H9 (cell line): ENCODE results near the gene MAPK8. TPM values are rescaled to one million over a fixed set of nuclear protein-coding genes. Genes with fewer than 3 reads are reported as not detected.

Source experiments
- DNase-seq: peaks from one replicate; pipeline ENCODE4 v3.0.0-alpha.2; 2017
- H2AFZ ChIP-seq: one replicate; pipeline ENCODE4 v1.6.1; 2013; ENCODE audit warnings: mild to moderate bottlenecking, low read length, control low read depth, moderate library complexity
- H2AK5ac ChIP-seq: 2 replicates; pipeline ENCODE4 v1.6.1; 2013; ENCODE audit warnings: low read length, control low read depth, mixed read lengths; ENCODE audit not compliant: insufficient read length
- H2BK120ac ChIP-seq: one replicate; pipeline ENCODE4 v1.6.1; 2013; ENCODE audit warnings: low read depth, mild to moderate bottlenecking, low read length, control low read depth, inconsistent platforms; ENCODE audit not compliant: poor library complexity, severe bottlenecking
- H2BK12ac ChIP-seq: 2 replicates; pipeline ENCODE4 v1.6.1; 2013; ENCODE audit warnings: low read length, control low read depth, mixed read lengths, low read depth; ENCODE audit not compliant: insufficient read length
- H2BK15ac ChIP-seq: 2 replicates; pipeline ENCODE4 v1.6.1; 2013; ENCODE audit warnings: low read depth, low read length, control low read depth
- H2BK20ac ChIP-seq: one replicate; pipeline ENCODE4 v1.6.1; 2013; ENCODE audit warnings: low read depth, mild to moderate bottlenecking, low read length, control low read depth, inconsistent platforms; ENCODE audit not compliant: poor library complexity, severe bottlenecking
- H2BK5ac ChIP-seq: 2 replicates; pipeline ENCODE4 v1.6.1; 2013; ENCODE audit warnings: low read length, control low read depth, mixed read lengths; ENCODE audit not compliant: insufficient read length
- H3K14ac ChIP-seq: 2 replicates; pipeline ENCODE4 v1.6.1; 2013; ENCODE audit warnings: low read length, control low read depth; ENCODE audit not compliant: insufficient read depth
- H3K18ac ChIP-seq: 2 replicates; pipeline ENCODE4 v1.6.1; 2013; ENCODE audit warnings: low read depth, mild to moderate bottlenecking, mixed read lengths, low read length, control low read depth; ENCODE audit not compliant: insufficient read length
- H3K23ac ChIP-seq: 2 replicates; pipeline ENCODE4 v1.6.1; 2013; ENCODE audit warnings: low read length, control low read depth, mixed read lengths, low read depth; ENCODE audit not compliant: insufficient read length
- H3K23me2 ChIP-seq: 2 replicates; pipeline ENCODE4 v1.6.1; 2013; ENCODE audit warnings: low read depth, mild to moderate bottlenecking, mixed read lengths, low read length, control low read depth; ENCODE audit not compliant: insufficient read length, poor library complexity, severe bottlenecking
- H3K27ac ChIP-seq: 2 replicates; pipeline ENCODE4 v1.5.1; 2013; ENCODE audit warnings: low read length, control low read depth, mixed read lengths, low read depth; ENCODE audit not compliant: insufficient read length
- H3K27me3 ChIP-seq: 2 replicates; pipeline ENCODE4 v1.6.1; 2013; ENCODE audit warnings: low read length, control low read depth, inconsistent platforms; ENCODE audit not compliant: insufficient read depth
- H3K4ac ChIP-seq: 2 replicates; pipeline ENCODE4 v1.6.1; 2013; ENCODE audit warnings: low read depth, mild to moderate bottlenecking, control low read depth, inconsistent platforms, low read length, moderate library complexity
- H3K4me1 ChIP-seq: 2 replicates; pipeline ENCODE4 v1.6.1; 2013; ENCODE audit warnings: low read length, control low read depth, inconsistent platforms; ENCODE audit not compliant: insufficient read depth
- H3K4me2 ChIP-seq: 2 replicates; pipeline ENCODE4 v1.6.1; 2013; ENCODE audit warnings: low read length, control low read depth, mixed read lengths; ENCODE audit not compliant: insufficient read length, insufficient read depth
- H3K56ac ChIP-seq: 2 replicates; pipeline ENCODE4 v1.6.1; 2013; ENCODE audit warnings: low read depth, mild to moderate bottlenecking, mixed read lengths, low read length, control low read depth; ENCODE audit not compliant: insufficient read length
- H3K79me1 ChIP-seq: 2 replicates; pipeline ENCODE4 v1.6.1; 2013; ENCODE audit warnings: low read depth, mild to moderate bottlenecking, moderate library complexity, low read length, control low read depth, inconsistent platforms; ENCODE audit not compliant: insufficient read depth, poor library complexity, severe bottlenecking
- H3K79me2 ChIP-seq: 2 replicates; pipeline ENCODE4 v1.6.1; 2013; ENCODE audit warnings: low read length, control low read depth, inconsistent platforms; ENCODE audit not compliant: insufficient read depth
- H3K9ac ChIP-seq: 2 replicates; pipeline ENCODE4 v1.6.1; 2013; ENCODE audit warnings: low read length, control low read depth, mixed read lengths; ENCODE audit not compliant: insufficient read length; ENCODE audit errors: extremely low read depth
- H3K9me3 ChIP-seq: one replicate; pipeline ENCODE4 v1.6.1; 2013; ENCODE audit warnings: low read depth, low read length, inconsistent platforms; ENCODE audit not compliant: control insufficient read depth
- H3T11ph ChIP-seq: one replicate; pipeline ENCODE4 v1.6.1; 2013; ENCODE audit warnings: mild to moderate bottlenecking, low read length, control low read depth, inconsistent platforms
- H4K20me1 ChIP-seq: one replicate; pipeline ENCODE4 v1.6.1; 2013; ENCODE audit not compliant: control insufficient read depth, insufficient read length, insufficient read depth
- H4K5ac ChIP-seq: 2 replicates; pipeline ENCODE4 v1.6.1; 2013; ENCODE audit warnings: low read depth, mild to moderate bottlenecking, mixed read lengths, low read length, control low read depth; ENCODE audit not compliant: insufficient read length
- H4K8ac ChIP-seq: replicated peaks from 2 replicates; pipeline ENCODE4 v1.6.1; 2013; ENCODE audit warnings: low read length, control low read depth, mixed read lengths, low read depth; ENCODE audit not compliant: insufficient read length
- H4K91ac ChIP-seq: 2 replicates; pipeline ENCODE4 v1.6.1; 2013; ENCODE audit warnings: low read depth, mild to moderate bottlenecking, moderate library complexity, mixed read lengths, low read length, control low read depth; ENCODE audit not compliant: insufficient read length
- H3K27ac Mint-ChIP-seq, 3 experiments: 2 replicates in 2 of 3; 3 replicates in 1 of 3; pipeline ENCODE4 v1.8.0; 2020 to 2021; ENCODE audit warnings: mixed read lengths in 3 of 3, mild to moderate bottlenecking in 1 of 3, moderate library complexity in 1 of 3
- H3K27me3 Mint-ChIP-seq: 2 replicates; pipeline ENCODE4 v1.8.0; 2021; ENCODE audit warnings: low read depth, mild to moderate bottlenecking, moderate library complexity, mixed read lengths
- H3K36me3 Mint-ChIP-seq, 3 experiments: 2 replicates in 2 of 3; 3 replicates in 1 of 3; pipeline ENCODE4 v1.8.0; 2020 to 2021; ENCODE audit warnings: low read depth in 3 of 3, mixed read lengths in 3 of 3; ENCODE audit not compliant: insufficient read depth in 1 of 3
- H3K4me1 Mint-ChIP-seq, 2 experiments: 2 replicates each; pipeline ENCODE4 v1.8.0; 2020; ENCODE audit warnings: mixed read lengths in 2 of 2
- H3K4me3 Mint-ChIP-seq, 2 experiments: 2 replicates in 1 of 2; 3 replicates in 1 of 2; pipeline ENCODE4 v1.8.0; 2020 to 2021; ENCODE audit warnings: mild to moderate bottlenecking in 2 of 2, mixed read lengths in 2 of 2, moderate library complexity in 1 of 2
- H3K9me3 Mint-ChIP-seq, 2 experiments: 2 replicates in 1 of 2; 3 replicates in 1 of 2; pipeline ENCODE4 v1.8.0; 2020; ENCODE audit warnings: mild to moderate bottlenecking in 2 of 2, mixed read lengths in 2 of 2, moderate library complexity in 1 of 2
- CTCF ChIP-seq: fragments of 200-600 bp; sonication (generic); conservative IDR thresholded peaks from 3 replicates; pipeline ENCODE4 v1.8.0; 2021; ENCODE audit warnings: antibody characterized with exemption, mild to moderate bottlenecking
- WGBS: extraction: QIAGEN DNeasy Blood & Tissue Kit; methylation state at CpG from one replicate; pipeline ENCODE4 v1.1.7; 2013; ENCODE audit warnings: missing lambda C conversion rate, low lambda C conversion rate, mixed read lengths; ENCODE audit not compliant: insufficient read length; ENCODE audit errors: extremely low coverage; 5-methylcytosine and 5-hydroxymethylcytosine counted together
- total RNA-seq: library from RNA; stranded (reverse); gene quantifications from 2 replicates; pipeline ENCODE4 v1.2.1, GENCODE V29; 2021

Gene MAPK8
- total RNA-seq, 1 experiment from 2014 or later, result 52.0 TPM

DNA sequence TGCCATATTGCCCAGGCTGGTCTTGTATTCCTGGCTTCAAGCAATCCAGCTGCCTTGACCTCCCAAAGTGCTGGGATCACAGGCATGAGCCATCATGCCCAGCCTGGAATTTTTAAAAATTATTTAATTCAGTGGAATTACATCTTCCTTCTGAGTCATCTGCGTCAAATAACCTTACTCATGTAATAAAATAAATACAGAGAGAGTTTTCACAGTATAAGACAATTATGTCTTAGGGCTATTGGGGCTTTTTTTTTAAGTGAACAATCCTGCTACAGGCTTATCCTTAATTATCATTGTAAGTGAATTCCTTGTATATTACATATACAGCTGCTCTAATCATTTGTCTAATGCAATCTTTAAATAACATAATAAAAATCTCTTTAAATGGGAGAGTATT lies 108.3 kb downstream of the MAPK8 start:
- Histone ChIP-seq H4K8ac (no peak overlapping the region), H4K5ac (no peak overlapping the region), H2BK120ac (no peak overlapping the region), H3K56ac (no peak overlapping the region), H3K4me2 (no peak overlapping the region), H4K91ac (no peak overlapping the region), H2BK12ac (no peak overlapping the region), H2BK5ac (no peak overlapping the region), H3K23me2 (no peaks in the 10 kb centered on the region), H2AFZ (no peak overlapping the region), H2BK15ac (no peak overlapping the region), H4K20me1 (no peaks in the 10 kb centered on the region), H3K9ac (no peak overlapping the region), H3K9me3 (no peaks in the 10 kb centered on the region), H3K27me3 (no peaks in the 10 kb centered on the region), H3K27ac (no peak overlapping the region), H2BK20ac (no peak overlapping the region), H3K14ac (no peak overlapping the region), H3K18ac (no peak overlapping the region), H3T11ph (no peak overlapping the region), H3K23ac (no peak overlapping the region), H3K4ac (no peak overlapping the region), H3K4me1 (no peaks in the 10 kb centered on the region), H2AK5ac (no peak overlapping the region), H3K79me2 (no peaks in the 10 kb centered on the region), H3K79me1 (no peaks in the 10 kb centered on the region)
- H3K4me1 Mint-ChIP-seq, result peaks cover 7 to 20% of the 10 kb centered on the region in 2 experiments
- peaks cover 17 to 36% (median 28%) of the 10 kb centered on the region in 3 experiments for H3K36me3 Mint-ChIP-seq
- no peak for TF ChIP-seq CTCF
- no peaks in the 10 kb centered on the region for H3K27me3 Mint-ChIP-seq
- H3K4me3 Mint-ChIP-seq, result no peak overlapping the region
- H3K9me3 Mint-ChIP-seq, result peaks cover 11 to 12% of the 10 kb centered on the region in 2 experiments
- no peak overlapping the region; a peak in 1 of 7 replicates for H3K27ac Mint-ChIP-seq
- no CpG with 5 or more reads among the region's 1 CpG for WGBS
- DNase-seq, result no peak
